SHP77 (cell line): ENCODE data around the gene UBA3.

Experiments used
- DNase-seq, 2 experiments: peaks; one replicate each; lab custom pipeline; 2025; lab: John Stamatoyannopoulos, UW

The UBA3 gene

GRCh38 chr3:69012100-69012799 is 67.9 kb downstream of the UBA3 start:
- DNase-seq, result no peak

- DNase-seq, result no peak
Measured at GRCh38 chr3:69011096-69011730, 69.0 kb downstream of the UBA3 start.

- DNase-seq, result no peak
Measured at GRCh38 chr3:69009559-69010410, 70.4 kb downstream of the UBA3 start.

GRCh38 chr3:69008980-69009379 is 71.2 kb downstream of the UBA3 start:
- no peak for DNase-seq

- no peak for DNase-seq
Measured at GRCh38 chr3:69005791-69006482, 74.2 kb downstream of the UBA3 start.

- no peak for DNase-seq
Measured at GRCh38 chr3:69005071-69005790, 74.9 kb downstream of the UBA3 start.
